HL-60/S4 treated with retinoic acid at 250 ng/mL for 4 days and 3 days (cell line): Measurements from ENCODE around the gene SAG.
"Not testable (repeated sequence)": the region's sequence is repeated elsewhere in the genome, so short reads cannot be mapped to it uniquely, and the experiment has no call there.

Experiments used
- in situ Hi-C: fragments of 300-500 bp; cut with MboI; formaldehyde crosslinking; loops from 2 replicates; pipeline ENCODE4 v1.7.0; 2022; ENCODE audit warnings: low sequenced_read_pairs

SAG gene

GRCh38 chr2:233373316-233373715, 65.7 kb downstream of the SAG start:
- in situ Hi-C loops, result no loop called here

- in situ Hi-C loops, result not testable (repeated sequence)
Measured at GRCh38 chr2:233374776-233375175, 67.2 kb downstream of the SAG start.

GRCh38 chr2:233375490-233376314, 68.1 kb downstream of the SAG start:
- in situ Hi-C loops, result no loop called here

GRCh38 chr2:233379034-233379433, 71.4 kb downstream of the SAG start:
- in situ Hi-C loops, result no loop called here

GRCh38 chr2:233379441-233379840, 71.8 kb downstream of the SAG start:
- in situ Hi-C loops, result no loop called here

GRCh38 chr2:233380132-233380895, 72.7 kb downstream of the SAG start:
- in situ Hi-C loops, result no loop called here

GRCh38 chr2:233380995-233381637, 73.5 kb downstream of the SAG start:
- in situ Hi-C loops, result no loop called here

- in situ Hi-C loops, result no loop called here
Measured at GRCh38 chr2:233381638-233381995, 74.0 kb downstream of the SAG start.

GRCh38 chr2:233384015-233384414, 76.4 kb downstream of the SAG start:
- in situ Hi-C loops, result no loop called here

- in situ Hi-C loops, result no loop called here
Measured at GRCh38 chr2:233384811-233385488, 77.3 kb downstream of the SAG start.

GRCh38 chr2:233385489-233386044, 78.0 kb downstream of the SAG start:
- in situ Hi-C loops, result no loop called here

- in situ Hi-C loops, result no loop called here
Measured at GRCh38 chr2:233386382-233387041, 78.9 kb downstream of the SAG start.

GRCh38 chr2:233387225-233387624, 79.6 kb downstream of the SAG start:
- in situ Hi-C loops, result no loop called here

GRCh38 chr2:233387667-233388528, 80.3 kb downstream of the SAG start:
- in situ Hi-C loops, result no loop called here

- in situ Hi-C loops, result no loop called here
Measured at GRCh38 chr2:233389601-233390125, 82.0 kb downstream of the SAG start.

- in situ Hi-C loops, result no loop called here
Measured at GRCh38 chr2:233395687-233396086, 88.1 kb downstream of the SAG start.
